Activated T-helper 2 cell treated with anti-CD3 and anti-CD28 coated beads, Interferon-gamma antibody, Interleukin-2, Interleukin-4, amounts not matched to agents 10 μg/mL and 5 μg/mL and 100 μg/mL, durations not matched to agents 14 hours and 24 hours and 36 hours (primary cell): ENCODE data around the gene DOCK3. TPM values are rescaled to one million over a fixed set of nuclear protein-coding genes. Genes with fewer than 3 reads are reported as not detected.
A peak's percentile ranks its signal among the peaks of the same experiment; 100 is the strongest.
"Not testable (repeated sequence)": the region's sequence is repeated elsewhere in the genome, so short reads cannot be mapped to it uniquely, and the experiment has no call there.

Experiments used
- DNase-seq: peaks from one replicate; pipeline ENCODE4 v3.0.0; 2021; ENCODE audit warnings: low spot score
- H3K27ac Mint-ChIP-seq: one replicate; pipeline ENCODE4 v1.8.0; 2021; ENCODE audit warnings: mixed read lengths
- H3K27me3 Mint-ChIP-seq: one replicate; pipeline ENCODE4 v1.8.0; 2021; ENCODE audit warnings: low read depth, mixed read lengths
- H3K36me3 Mint-ChIP-seq: one replicate; pipeline ENCODE4 v1.8.0; 2021; ENCODE audit warnings: low read depth, mixed read lengths
- H3K4me1 Mint-ChIP-seq: one replicate; pipeline ENCODE4 v1.8.0; 2021; ENCODE audit warnings: low read depth, mixed read lengths
- H3K4me3 Mint-ChIP-seq: one replicate; pipeline ENCODE4 v1.8.0; 2021; ENCODE audit warnings: low read depth, mild to moderate bottlenecking, moderate library complexity, mixed read lengths
- H3K9me3 Mint-ChIP-seq: one replicate; pipeline ENCODE4 v1.8.0; 2021; ENCODE audit warnings: mixed read lengths
- intact Hi-C: fragments of 100-400 bp; cut with micrococcal nuclease; formaldehyde crosslinking; loops from one replicate; pipeline ENCODE4 v1.15.1; 2023
- total RNA-seq: library from RNA; stranded (reverse); gene quantifications from 2 replicates; pipeline ENCODE4 v1.2.3, GENCODE V29; 2022

Gene DOCK3
- total RNA-seq, 1 donor from 2014 or later: 1.4 TPM

DNA sequence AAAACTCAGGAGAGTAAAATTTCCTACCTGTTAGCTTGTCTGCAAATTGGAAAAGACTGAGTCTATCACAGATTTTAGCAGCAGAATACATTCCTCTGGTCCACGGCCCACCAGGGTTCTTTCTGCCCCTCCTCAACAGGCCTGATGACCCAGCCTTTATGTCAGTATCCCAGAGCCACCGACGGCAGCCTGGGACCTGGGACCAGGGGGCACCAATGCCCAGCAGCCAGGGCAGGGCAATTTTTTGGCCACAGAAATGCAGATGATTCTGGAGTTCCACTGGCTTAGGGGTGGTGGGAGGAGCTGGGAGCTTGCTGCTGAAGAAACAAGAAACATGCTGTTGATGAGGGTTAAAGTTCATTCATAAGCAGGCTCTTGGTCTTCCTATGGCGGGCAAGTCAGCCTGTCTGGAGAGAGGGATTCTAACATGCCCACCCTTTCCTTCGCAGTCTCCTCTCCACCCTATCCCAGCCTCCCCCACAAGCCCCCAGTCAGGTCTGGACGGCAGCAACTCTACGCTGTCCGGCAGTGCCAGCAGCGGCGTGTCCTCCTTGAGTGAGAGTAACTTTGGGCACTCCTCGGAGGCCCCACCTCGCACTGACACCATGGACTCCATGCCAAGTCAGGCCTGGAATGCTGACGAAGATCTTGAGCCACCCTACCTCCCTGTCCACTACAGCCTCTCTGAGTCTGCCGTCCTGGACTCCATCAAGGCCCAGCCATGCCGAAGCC is 706.0 kb downstream of the DOCK3 start:
- no peak overlapping the region for H3K27ac Mint-ChIP-seq
- no peak overlapping the region for H3K4me3 Mint-ChIP-seq
- H3K9me3 Mint-ChIP-seq: no peaks in the 10 kb centered on the region
- H3K4me1 Mint-ChIP-seq: peaks cover 9% of the 10 kb centered on the region
- H3K27me3 Mint-ChIP-seq: no peaks in the 10 kb centered on the region
- no peak for DNase-seq
- peaks cover 21% of the 10 kb centered on the region for H3K36me3 Mint-ChIP-seq
- intact Hi-C loops: loop anchor here (10.0 kb wide), 1 partner anchor 1026 kb away; the partner anchor contains the start of genes CYB561D2, NPRL2 and TMEM115

DNA sequence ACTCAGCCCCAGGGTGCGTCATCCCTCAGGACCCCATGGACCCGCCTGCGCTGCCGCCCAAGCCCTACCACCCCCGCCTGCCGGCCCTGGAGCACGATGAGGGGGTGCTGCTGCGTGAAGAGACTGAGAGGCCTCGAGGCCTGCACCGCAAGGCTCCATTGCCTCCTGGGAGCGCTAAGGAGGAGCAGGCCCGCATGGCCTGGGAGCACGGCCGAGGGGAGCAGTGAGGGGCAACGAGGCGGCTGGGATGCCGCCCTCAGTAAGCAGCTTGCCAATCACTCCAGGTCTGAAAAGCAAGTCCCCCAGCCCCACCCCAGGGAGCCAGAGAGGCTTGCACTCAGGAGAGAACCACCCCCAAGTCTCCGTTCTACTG is 706.6 kb downstream of the DOCK3 start:
- DNase-seq: no peak
- Mint-ChIP-seq H3K4me3 (no peak overlapping the region), H3K27me3 (no peaks in the 10 kb centered on the region), H3K27ac (no peak overlapping the region), H3K36me3 (peaks cover 27% of the 10 kb centered on the region), H3K4me1 (peaks cover 15% of the 10 kb centered on the region), H3K9me3 (no peaks in the 10 kb centered on the region)
- intact Hi-C loops: loop anchor here (10.0 kb wide), 1 partner anchor 1027 kb away; the partner anchor contains the start of genes CYB561D2, NPRL2 and TMEM115

DNA sequence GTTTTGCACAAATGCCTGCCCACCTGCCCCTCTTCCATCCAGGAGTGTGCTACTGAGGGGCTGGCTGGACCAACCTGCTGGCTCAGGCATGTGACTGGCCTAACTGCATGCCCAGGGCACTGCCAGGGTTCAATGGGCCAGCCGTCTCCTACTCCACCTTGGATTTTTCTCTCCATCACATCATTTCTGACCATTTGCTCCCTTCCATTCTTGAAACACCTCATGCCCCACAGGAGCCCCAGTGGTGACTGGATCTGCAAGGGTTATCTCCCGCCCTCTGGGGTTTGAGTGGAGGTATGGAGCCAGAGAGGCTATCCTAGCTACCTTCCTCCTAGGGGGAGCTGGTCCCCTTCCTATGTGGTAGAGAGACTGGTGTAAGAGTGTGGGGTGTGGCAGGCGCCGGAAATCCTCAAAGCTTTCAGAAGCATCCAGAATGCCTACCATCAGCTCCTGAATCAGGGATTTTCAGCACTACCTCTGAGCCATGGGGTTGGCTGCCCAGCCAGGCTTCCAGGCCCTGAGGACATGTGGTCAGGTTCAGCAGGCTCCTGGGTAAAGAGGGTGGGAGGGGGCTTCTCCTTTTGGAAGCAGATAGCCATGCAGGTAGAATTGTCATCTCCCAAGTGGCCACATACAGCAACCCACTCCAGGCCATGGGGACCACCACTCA is 707.5 kb downstream of the DOCK3 start:
- intact Hi-C loops: loop anchor here (10.0 kb wide), 1 partner anchor 1027 kb away; the partner anchor contains the start of genes CYB561D2, NPRL2 and TMEM115
- peaks cover 22% of the 10 kb centered on the region for H3K4me1 Mint-ChIP-seq
- H3K27ac Mint-ChIP-seq: no peak overlapping the region
- peaks cover 35% of the 10 kb centered on the region for H3K36me3 Mint-ChIP-seq
- H3K9me3 Mint-ChIP-seq: no peaks in the 10 kb centered on the region
- no peaks in the 10 kb centered on the region for H3K27me3 Mint-ChIP-seq
- no peak for DNase-seq
- no peak overlapping the region for H3K4me3 Mint-ChIP-seq

DNA sequence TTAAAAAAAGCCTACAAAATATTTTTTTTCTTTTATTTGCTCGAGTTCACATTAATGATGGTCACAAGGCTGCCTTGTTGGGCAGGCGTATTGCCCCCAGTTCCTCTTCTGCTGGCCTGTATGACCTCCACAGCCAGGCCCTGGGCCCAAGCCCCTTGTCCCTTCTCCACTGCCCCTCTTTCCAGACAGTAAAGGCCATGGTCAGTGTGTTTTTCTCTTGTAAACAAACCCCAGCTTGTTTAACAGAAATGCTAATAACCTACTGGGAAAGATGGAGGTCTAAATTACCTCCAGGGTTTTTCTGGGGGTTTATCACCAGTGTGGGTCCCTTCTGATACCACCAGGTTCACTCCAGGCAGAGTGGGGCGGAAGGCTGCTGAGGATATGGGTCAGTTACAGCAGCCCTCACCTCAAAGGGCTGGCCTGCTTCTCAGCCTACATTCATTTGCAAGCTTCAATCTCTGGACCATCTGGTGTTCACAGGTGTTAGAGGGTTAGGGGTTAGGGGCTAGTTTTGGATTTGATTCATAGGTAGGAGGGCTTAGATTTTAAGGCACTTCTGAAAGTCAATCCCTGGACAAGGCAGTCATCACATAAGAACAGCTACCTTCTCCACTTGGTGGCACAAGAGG is 708.3 kb downstream of the DOCK3 start:
- no peaks in the 10 kb centered on the region for H3K9me3 Mint-ChIP-seq
- no peak for DNase-seq
- peak overlapping the region; percentile 96 for H3K4me3 Mint-ChIP-seq
- intact Hi-C loops: loop anchor here (10.0 kb wide), 1 partner anchor 1028 kb away; the partner anchor contains the start of genes CYB561D2, NPRL2 and TMEM115
- peaks cover 29% of the 10 kb centered on the region for H3K4me1 Mint-ChIP-seq
- no peaks in the 10 kb centered on the region for H3K27me3 Mint-ChIP-seq
- H3K36me3 Mint-ChIP-seq: peaks cover 43% of the 10 kb centered on the region
- H3K27ac Mint-ChIP-seq: peak overlapping the region; percentile 67

DNA sequence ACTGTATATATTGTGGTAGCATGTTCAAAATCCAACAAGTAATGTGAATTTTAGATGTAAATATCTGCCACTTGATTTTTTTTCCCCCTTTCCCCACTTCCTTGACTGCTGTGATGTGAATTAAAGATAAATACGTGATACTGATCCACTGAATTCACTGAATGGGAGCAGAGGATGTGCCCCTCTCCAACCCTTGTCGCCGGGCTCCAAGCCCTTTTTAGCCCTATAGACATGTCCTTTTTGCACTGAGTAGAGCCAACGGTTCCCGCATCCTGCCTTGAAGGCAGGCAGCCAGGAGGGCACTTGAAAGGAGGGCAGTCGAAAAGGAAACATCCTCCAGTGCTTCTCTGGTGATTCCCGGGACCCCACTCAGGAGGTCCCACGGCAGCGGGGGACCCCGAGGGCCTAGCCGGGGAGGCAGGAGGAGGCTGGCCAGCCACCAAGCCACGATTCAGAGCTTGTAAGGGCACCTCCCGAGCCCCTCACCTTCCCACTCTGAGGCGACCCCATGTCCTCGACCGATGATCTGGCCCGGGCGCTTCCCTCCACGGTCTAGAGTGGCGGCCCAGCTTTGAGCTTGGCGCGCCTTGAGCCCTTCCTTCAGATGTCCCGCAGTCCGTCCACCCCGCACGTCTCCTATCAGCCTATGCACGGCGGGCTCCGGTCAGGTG is 709.5 kb downstream of the DOCK3 start:
- Mint-ChIP-seq H3K4me1 (peaks cover 34% of the 10 kb centered on the region), H3K27ac (peak overlapping the region; percentile 97), H3K9me3 (no peaks in the 10 kb centered on the region), H3K27me3 (no peaks in the 10 kb centered on the region), H3K36me3 (peaks cover 53% of the 10 kb centered on the region), H3K4me3 (peak overlapping the region; percentile 96)
- intact Hi-C loops: loop anchor here (2.0 to 10.0 kb wide), 4 partner anchors 117 to 1029 kb away; partner anchors contain the start of genes CYB561D2, DCAF1, HEMK1 and NPRL2
- DNase-seq: no peak

DNA sequence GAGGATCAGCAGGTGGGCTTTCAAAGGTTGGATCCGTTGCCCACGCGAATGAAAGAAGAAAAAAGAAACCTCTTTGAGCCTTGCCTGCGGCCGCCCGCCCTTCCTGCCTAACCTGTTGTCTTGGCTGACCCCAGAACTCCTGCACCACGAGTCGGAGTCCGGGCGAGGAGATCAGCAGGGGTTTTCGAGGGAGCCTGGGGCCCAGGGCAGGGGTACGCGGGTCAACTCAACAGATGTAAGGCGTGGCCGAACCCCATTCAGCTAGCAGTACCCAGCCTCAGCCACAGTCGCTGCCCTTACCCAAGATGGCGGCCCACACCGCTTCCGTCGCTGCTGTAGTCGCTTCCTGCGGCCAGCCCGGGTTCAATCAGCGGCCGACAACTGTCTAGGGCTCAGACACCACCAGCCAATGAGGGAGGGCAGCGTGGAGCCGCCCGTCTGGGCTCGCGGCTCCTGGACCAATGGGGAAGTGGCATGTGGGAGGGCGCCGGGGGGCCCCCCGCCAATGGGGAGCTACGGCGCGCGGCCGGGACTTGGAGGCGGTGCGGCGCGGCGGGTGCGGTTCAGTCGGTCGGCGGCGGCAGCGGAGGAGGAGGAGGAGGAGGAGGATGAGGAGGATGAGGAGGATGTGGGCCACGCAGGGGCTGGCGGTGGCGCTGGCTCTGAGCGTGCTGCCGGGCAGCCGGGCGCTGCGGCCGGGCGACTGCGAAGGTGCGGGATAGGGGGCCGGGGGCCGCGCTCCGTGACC is 710.2 kb downstream of the DOCK3 start, which contains the start of gene MANF:
Gene MANF, plus strand, starts transcription at position 566 of the 748 bp plus-strand sequence. Its CDS starts 52 bp downstream, at position 618.
- H3K4me1 Mint-ChIP-seq: peaks cover 41% of the 10 kb centered on the region
- peak within 1 kb of the TSS; percentile 97 for H3K27ac Mint-ChIP-seq
- DNase-seq: peak; percentile 97
- intact Hi-C loops: loop anchor here (2.0 to 10.0 kb wide), 4 partner anchors 116 to 1030 kb away; partner anchors contain the start of genes CYB561D2, DCAF1, HEMK1 and NPRL2
- peak within 1 kb of the TSS; percentile 96 for H3K4me3 Mint-ChIP-seq
- H3K27me3 Mint-ChIP-seq: no peaks in the 10 kb centered on the region
- no peaks in the 10 kb centered on the region for H3K9me3 Mint-ChIP-seq
- H3K36me3 Mint-ChIP-seq: peaks cover 60% of the 10 kb centered on the region

DNA sequence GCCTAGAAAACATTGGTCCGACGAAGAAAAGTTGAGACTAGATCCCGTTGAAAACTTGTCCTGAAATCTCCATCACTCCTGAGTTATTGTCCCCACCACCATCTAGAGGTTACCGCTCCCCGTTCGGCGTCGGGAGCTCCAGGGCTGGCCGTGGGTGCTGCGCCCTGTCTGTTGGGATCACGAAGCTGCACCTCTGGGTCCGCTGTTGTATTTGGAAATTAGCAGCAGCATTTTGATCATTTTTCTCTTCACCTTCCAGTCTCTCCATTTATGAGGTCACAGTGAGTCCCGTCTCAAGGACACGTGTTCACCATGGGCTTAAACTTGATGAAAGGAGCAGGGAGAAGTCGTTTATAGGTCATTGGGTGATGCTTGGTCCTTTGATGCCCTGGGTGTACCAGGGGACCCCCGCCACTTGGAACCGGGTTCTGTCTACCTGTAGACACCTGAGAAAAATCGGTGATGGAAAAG is 710.9 kb downstream of the DOCK3 start:
- Mint-ChIP-seq H3K27ac (peak overlapping the region; percentile 88), H3K4me1 (peaks cover 47% of the 10 kb centered on the region), H3K9me3 (no peaks in the 10 kb centered on the region), H3K27me3 (no peaks in the 10 kb centered on the region), H3K4me3 (peak overlapping the region; percentile 96), H3K36me3 (peaks cover 60% of the 10 kb centered on the region)
- DNase-seq: no peak
- intact Hi-C loops: loop anchor here (2.0 to 10.0 kb wide), 4 partner anchors 115 to 1031 kb away; partner anchors contain the start of genes CYB561D2, DCAF1, HEMK1 and NPRL2

DNA sequence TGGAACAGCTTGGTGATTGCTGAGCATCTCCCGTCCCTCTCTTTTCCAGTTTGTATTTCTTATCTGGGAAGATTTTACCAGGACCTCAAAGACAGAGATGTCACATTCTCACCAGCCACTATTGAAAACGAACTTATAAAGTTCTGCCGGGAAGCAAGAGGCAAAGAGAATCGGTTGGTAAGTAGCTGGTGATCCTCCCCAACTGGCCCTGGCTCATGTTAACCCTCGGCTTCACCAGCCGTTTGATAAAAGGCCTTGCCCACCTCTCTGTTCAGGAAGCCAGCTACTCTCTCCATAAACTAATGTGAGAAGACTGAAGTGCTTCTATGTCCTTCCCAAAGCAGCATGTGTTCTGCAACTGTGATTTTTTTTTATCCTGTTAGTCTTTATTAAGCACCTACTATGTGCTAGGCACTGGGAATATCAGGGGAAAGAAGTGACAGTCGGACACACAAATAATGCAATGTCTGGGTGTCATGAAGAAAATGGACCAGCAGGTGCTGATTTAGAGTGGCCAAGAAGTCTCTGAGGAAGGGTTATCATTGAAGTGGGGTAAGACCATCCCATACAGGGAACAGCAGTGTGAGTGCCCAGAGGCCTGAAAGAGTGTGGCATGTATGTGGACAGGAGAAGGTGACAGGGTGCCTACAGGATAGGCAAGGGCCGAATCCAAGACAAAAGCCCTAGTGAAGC is 711.6 kb downstream of the DOCK3 start:
- peak overlapping the region; percentile 88 for H3K27ac Mint-ChIP-seq
- peak overlapping the region; percentile 96 for H3K4me3 Mint-ChIP-seq
- DNase-seq: no peak
- intact Hi-C loops: loop anchor here (10.0 kb wide), 1 partner anchor 1032 kb away; the partner anchor contains the start of genes CYB561D2, NPRL2 and TMEM115
- H3K4me1 Mint-ChIP-seq: peaks cover 49% of the 10 kb centered on the region
- H3K27me3 Mint-ChIP-seq: no peaks in the 10 kb centered on the region
- H3K9me3 Mint-ChIP-seq: no peaks in the 10 kb centered on the region
- peaks cover 60% of the 10 kb centered on the region for H3K36me3 Mint-ChIP-seq

DNA sequence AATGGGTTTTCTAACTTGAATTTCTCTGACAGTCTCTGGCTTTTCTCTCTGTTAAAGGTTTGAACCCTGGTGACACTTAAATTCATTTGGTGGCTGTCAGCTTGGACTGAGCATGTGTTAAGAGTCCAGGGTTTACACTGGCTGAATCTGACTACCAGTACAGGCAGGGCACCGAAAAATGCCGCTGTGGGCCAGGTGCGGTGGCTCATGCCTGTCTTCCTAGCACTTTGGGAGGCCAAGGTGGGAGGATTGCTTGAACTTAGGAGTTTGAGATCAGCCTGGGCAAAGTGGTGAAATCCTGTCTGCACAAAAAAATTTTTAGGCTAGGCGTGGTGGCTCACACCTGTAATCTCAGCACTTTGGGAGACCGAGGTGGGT is 712.1 kb downstream of the DOCK3 start:
- intact Hi-C loops: loop anchor here (10.0 kb wide), 1 partner anchor 1032 kb away; the partner anchor contains the start of genes CYB561D2, NPRL2 and TMEM115
- Mint-ChIP-seq H3K27me3 (no peaks in the 10 kb centered on the region), H3K36me3 (peaks cover 60% of the 10 kb centered on the region), H3K27ac (no peak overlapping the region), H3K4me1 (peaks cover 49% of the 10 kb centered on the region), H3K4me3 (peak overlapping the region; percentile 96), H3K9me3 (no peaks in the 10 kb centered on the region)
- DNase-seq: no peak

DNA sequence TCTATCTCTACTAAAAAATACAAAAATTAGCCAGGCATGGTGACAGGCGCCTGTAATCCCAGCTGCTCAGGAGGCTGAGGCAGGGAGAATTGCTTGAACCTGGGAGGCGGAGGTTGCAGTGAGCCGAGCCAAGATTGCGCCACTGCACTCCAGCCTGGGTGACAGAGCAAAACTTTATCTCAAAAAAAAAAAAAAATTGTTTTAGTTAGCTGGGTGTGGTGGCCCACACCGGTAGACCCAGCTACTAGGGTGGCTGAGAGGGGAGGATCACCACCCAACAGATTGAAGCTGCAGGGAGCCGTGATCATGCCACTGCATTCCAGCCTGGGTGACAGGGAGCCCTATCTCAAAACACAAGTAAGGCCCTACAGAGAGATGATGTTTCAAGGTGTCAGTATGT is 712.6 kb downstream of the DOCK3 start:
- H3K9me3 Mint-ChIP-seq, DNase-seq, H3K27me3 Mint-ChIP-seq, H3K27ac Mint-ChIP-seq: not testable (repeated sequence)
- intact Hi-C loops: loop anchor here (10.0 kb wide), 1 partner anchor 1032 kb away; the partner anchor contains the start of genes CYB561D2, NPRL2 and TMEM115
- Mint-ChIP-seq H3K4me3 (peak overlapping the region; percentile 96), H3K4me1 (peaks cover 49% of the 10 kb centered on the region), H3K36me3 (peaks cover 60% of the 10 kb centered on the region)
